K562 (cell line): ENCODE data around the gene LRP1B. TPM values are rescaled to one million over a fixed set of nuclear protein-coding genes. Genes with fewer than 3 reads are reported as not detected.

ENCODE experiments used
- ATAC-seq: fragments of 200-7000 bp; cut with Tn5 transposase; 3 replicates; pipeline ENCODE4 v1.9.1; 2020; ENCODE audit warnings: moderate library complexity
- BruUV-seq: library from RNA; stranded (reverse); fragments of 400-500 nt; replicated peaks from 2 replicates; lab custom pipeline; 2021; lab: Mats Ljungman, UMichigan
- CTCF ChIA-PET: fragments of 300-600 bp; formaldehyde crosslinking; extraction: SDS; loops from one replicate; lab custom pipeline; 2021; ENCODE audit warnings: low intra/inter-chr PET ratio; lab: Yijun Ruan, JAX
- POLR2A ChIA-PET: fragments of 300-600, 350-650 bp; sonication (Branson Sonifier 250); formaldehyde crosslinking; extraction: SDS; loops from one replicate; lab custom pipeline; 2021; ENCODE audit warnings: antibody characterized with exemption, inconsistent platforms; lab: Yijun Ruan, JAX
- DNase-seq, 4 experiments: peaks; one replicate each; pipeline versions ENCODE4 v3.0.0 to v3.0.0-alpha.2; 2011 to 2018; ENCODE audit warnings: low spot score in 3 of 4, mixed read lengths in 3 of 4; ENCODE audit errors: extremely low read depth in 1 of 4
- FAIRE-seq: peaks from 2 replicates; lab custom pipeline; 2011; peaks lifted over from hg19 to GRCh38; lab: Jason Lieb, UNC
- H2AFZ ChIP-seq: 2 replicates; pipeline ENCODE4 v1.6.0; 2011; ENCODE audit warnings: low read depth, low read length, control low read depth, inconsistent platforms
- H3K27ac ChIP-seq: fragments of 200-600 bp; 3 replicates; pipeline ENCODE4 v1.8.0; 2011; ENCODE audit warnings: low read depth, mild to moderate bottlenecking, control low read depth, inconsistent platforms, low read length, moderate library complexity, mixed read lengths; ENCODE audit errors: extremely low read depth
- H3K27me3 ChIP-seq, 2 experiments: fragments of 300-600 bp in 1 of 2; 2 replicates in 1 of 2; 3 replicates in 1 of 2; pipeline versions ENCODE4 v1.6.0 to v1.8.0; 2011; ENCODE audit warnings: inconsistent platforms in 2 of 2, low read length in 2 of 2, mild to moderate bottlenecking in 1 of 2, mixed read lengths in 1 of 2, moderate library complexity in 1 of 2; ENCODE audit not compliant: control insufficient read depth in 2 of 2, insufficient read depth in 2 of 2
- H3K36me3 ChIP-seq: fragments of 300-600 bp; 3 replicates; pipeline ENCODE4 v1.8.0; 2011; ENCODE audit warnings: mild to moderate bottlenecking, low read length, inconsistent platforms; ENCODE audit not compliant: control insufficient read depth, insufficient read depth
- H3K4me1 ChIP-seq, 2 experiments: fragments of 200-600 bp in 1 of 2; replicated peaks in 1 of 2; 2 replicates in 1 of 2; 3 replicates in 1 of 2; pipeline versions ENCODE4 v1.5.1 to v1.8.0; 2011; ENCODE audit warnings: inconsistent platforms in 2 of 2, low read length in 2 of 2, mild to moderate bottlenecking in 1 of 2, mixed read lengths in 1 of 2, moderate library complexity in 1 of 2; ENCODE audit not compliant: control insufficient read depth in 2 of 2, insufficient read depth in 2 of 2
- H3K4me2 ChIP-seq: 2 replicates; pipeline ENCODE4 v1.6.1; 2011; ENCODE audit warnings: low read length, control low read depth, inconsistent platforms, mixed read lengths; ENCODE audit not compliant: insufficient read depth
- H3K4me3 ChIP-seq: fragments of 200-600 bp; sonication (generic), shearing (Covaris generic); 2 replicates; pipeline ENCODE4 v1.5.1; 2016; ENCODE audit warnings: control low read depth, inconsistent platforms
- H3K79me2 ChIP-seq: fragments of 200-600 bp; 3 replicates; pipeline ENCODE4 v1.8.0; 2011; ENCODE audit warnings: low read length, inconsistent platforms; ENCODE audit not compliant: control insufficient read depth, insufficient read depth
- H3K9ac ChIP-seq, 2 experiments: 2 replicates each; pipeline versions ENCODE4 v1.6.0 to v1.6.1; 2011; ENCODE audit warnings: low read depth in 2 of 2, low read length in 2 of 2, control low read depth in 1 of 2, inconsistent platforms in 1 of 2, mild to moderate bottlenecking in 1 of 2, mixed read lengths in 1 of 2; ENCODE audit not compliant: insufficient read depth in 1 of 2
- H3K9me1 ChIP-seq: one replicate; pipeline ENCODE4 v1.6.0; 2011; ENCODE audit warnings: inconsistent platforms, mild to moderate bottlenecking, low read length, moderate library complexity; ENCODE audit not compliant: control insufficient read depth, insufficient read depth
- H3K9me3 ChIP-seq: replicated peaks from 2 replicates; pipeline ENCODE4 v1.5.1; 2011; ENCODE audit warnings: low read depth, low read length, inconsistent platforms; ENCODE audit not compliant: control insufficient read depth, insufficient read depth
- H4K20me1 ChIP-seq: replicated peaks from 2 replicates; pipeline ENCODE4 v1.6.1; 2011; ENCODE audit warnings: low read length, inconsistent platforms, mixed read lengths; ENCODE audit not compliant: control insufficient read depth, insufficient read depth
- CBX5 ChIP-seq: IDR thresholded peaks from 2 replicates; pipeline ENCODE4 v1.6.1; 2014; ENCODE audit warnings: low read depth, borderline replicate concordance
- DACH1 ChIP-seq: fragments of 450-650 bp; IDR thresholded peaks from 2 replicates; pipeline ENCODE4 v1.6.1; 2018; ENCODE audit not compliant: partially characterized antibody
- FOXK2 ChIP-seq, 2 experiments: fragments of 450-650 bp; IDR thresholded peaks in 1 of 2; conservative IDR thresholded peaks in 1 of 2; 2 replicates each; pipeline ENCODE4 v1.6.1; 2016; ENCODE audit warnings: low read depth in 2 of 2, mild to moderate bottlenecking in 1 of 2
- HDAC1 ChIP-seq, 2 experiments: fragments of 450-650 bp; IDR thresholded peaks; 2 replicates each; pipeline ENCODE4 v1.6.1; 2016 to 2017; ENCODE audit warnings: inconsistent platforms in 1 of 2, mild to moderate bottlenecking in 1 of 2, moderate library complexity in 1 of 2
- MITF ChIP-seq: IDR thresholded peaks from 2 replicates; pipeline ENCODE4 v1.6.1; 2014; ENCODE audit warnings: antibody characterized with exemption
- STAT5A ChIP-seq: IDR thresholded peaks from 2 replicates; pipeline ENCODE4 v1.6.1; 2012; ENCODE audit warnings: low read length, inconsistent platforms, borderline replicate concordance
- ZBTB49 ChIP-seq: sonication (generic); formaldehyde crosslinking; IDR thresholded peaks from 2 replicates; pipeline ENCODE4 v1.8.0; 2022; ENCODE audit warnings: missing genetic modification reagents, mild to moderate bottlenecking, borderline replicate concordance
- ZNF318 ChIP-seq, 2 experiments: fragments of 450-650 bp; IDR thresholded peaks; 2 replicates each; pipeline ENCODE4 v1.6.1; 2016; ENCODE audit warnings: mild to moderate bottlenecking in 2 of 2, borderline replicate concordance in 1 of 2, low read depth in 1 of 2, moderate library complexity in 1 of 2
- WGBS: fragments of 100-300 bp; shearing (Covaris generic); methylation state at CpG from one replicate; pipeline ENCODE4 v1.1.6; 2016; ENCODE audit warnings: low coverage, mixed read lengths; ENCODE audit not compliant: insufficient coverage; ENCODE audit errors: missing lambda C conversion rate; 5-methylcytosine and 5-hydroxymethylcytosine counted together
- in situ Hi-C: fragments of 300-500 bp; cut with MboI; formaldehyde crosslinking; loops from 4 replicates; pipeline ENCODE4 v1.15.0; 2018; ENCODE audit warnings: inconsistent platforms, mixed read lengths
- intact Hi-C: fragments of 100-400 bp; cut with micrococcal nuclease; formaldehyde crosslinking; loops from 2 replicates; pipeline ENCODE4 v1.14.2; 2022
- polyA plus RNA-seq, 8 experiments: library from polyadenylated mRNA; depleted of rRNA in 4 of 8; stranded (reverse) in 5 of 8; unstranded in 3 of 8; fragments of >200 nt; fragmentation: Nextera tagmentation in 2 of 8; fragmentation: Illumina TruSeq in 1 of 8; extraction: Ambion mirVana in 2 of 8; extraction: Trizol in 1 of 8; gene quantifications; 2 replicates each; pipeline versions ENCODE4 v1.2.1 to v1.2.3, GENCODE V29; 2011 to 2014; ENCODE audit warnings: inconsistent platforms in 1 of 8, missing spikeins in 1 of 8
- total RNA-seq, 7 experiments: library from RNA; depleted of rRNA in 6 of 7; stranded (reverse); fragments of >200 nt in 6 of 7; fragmentation: Illumina TruSeq in 2 of 7; extraction: Trizol in 2 of 7; gene quantifications; 2 replicates each; pipeline versions ENCODE4 v1.2.1 to v1.2.3, GENCODE V29; 2011 to 2021; ENCODE audit warnings: low replicate concordance in 1 of 7

Gene LRP1B
- total and polyA plus RNA-seq, 9 of the 15 experiments (the other 6 are each of a cell fraction or from before 2014, with no cell fraction given), result not detected

GRCh38 chr2:142037066-142037465 lies 93.8 kb downstream of the LRP1B start:
- Histone ChIP-seq H3K36me3 (no peaks in the 10 kb centered on the region), H3K4me2 (no peak overlapping the region), H3K9me1 (no peaks in the 10 kb centered on the region), H4K20me1 (no peaks in the 10 kb centered on the region), H3K27me3 (no peaks in the 10 kb centered on the region), H3K9me3 (no peaks in the 10 kb centered on the region), H3K4me3 (no peak overlapping the region), H3K79me2 (no peaks in the 10 kb centered on the region), H3K27ac (no peak overlapping the region), H3K9ac (no peak overlapping the region), H3K4me1 (no peaks in the 10 kb centered on the region), H2AFZ (no peak overlapping the region)
- 0% methylated on average over 3 of the region's 3 CpGs for WGBS
- DNase-seq (no peak), FAIRE-seq (no peak), ATAC-seq (no peak)
- CTCF ChIA-PET, result no interaction called here
- in situ Hi-C loops, result no loop called here
- POLR2A ChIA-PET, result no interaction called here
- intact Hi-C loops, result no loop called here
- no TSS peak for BruUV-seq
- TF ChIP-seq DACH1 (no peak), FOXK2 (conservative IDR thresholded peaks at IDR 0.05 in 1 of 2, IDR thresholded peaks at IDR 0.05 in 1 of 2; ENCODE audit: low read depth in 2 of 2) (no peak), HDAC1 (IDR thresholded peaks at IDR 0.05) (no peak), ZBTB49 (CRISPR knock-in tag) (no peak), ZNF318 (IDR thresholded peaks at IDR 0.05; ENCODE audit: borderline replicate concordance in 1 of 2, low read depth in 1 of 2) (no peak), STAT5A (no peak), CBX5 (no peak), MITF (no peak)
